ENCODE results near the gene AIPL1.

Gene AIPL1

GRCh38 chr17:6465206-6466003 is 30.5 kb upstream of the AIPL1 start:
- DNase-seq (ENCODE audit: low read depth), result no peak

GRCh38 chr17:6464446-6465041 is 29.6 kb upstream of the AIPL1 start:
- DNase-seq (ENCODE audit: low read depth), result no peak

GRCh38 chr17:6463616-6464445 is 28.9 kb upstream of the AIPL1 start:
- DNase-seq (ENCODE audit: low read depth), result no peak

- no peak for DNase-seq (ENCODE audit: low read depth)
Measured at GRCh38 chr17:6462692-6463091, 27.8 kb upstream of the AIPL1 start.

- peak; percentile 7 for DNase-seq (ENCODE audit: low read depth)
Measured at GRCh38 chr17:6461792-6462524, 27.0 kb upstream of the AIPL1 start.

- no peak for DNase-seq (ENCODE audit: low read depth)
Measured at GRCh38 chr17:6461246-6461645, 26.3 kb upstream of the AIPL1 start.

- DNase-seq (ENCODE audit: low read depth), result no peak
Measured at GRCh38 chr17:6460531-6461161, 25.7 kb upstream of the AIPL1 start.

GRCh38 chr17:6458460-6458950 is 23.6 kb upstream of the AIPL1 start:
- no peak for DNase-seq (ENCODE audit: low read depth)

- DNase-seq (ENCODE audit: low read depth), result no peak
Measured at GRCh38 chr17:6457688-6458459, 23.0 kb upstream of the AIPL1 start.

- no peak for DNase-seq (ENCODE audit: low read depth)
Measured at GRCh38 chr17:6456914-6457687, 22.2 kb upstream of the AIPL1 start.

- DNase-seq (ENCODE audit: low read depth), result no peak
Measured at GRCh38 chr17:6456321-6456720, 21.4 kb upstream of the AIPL1 start.

GRCh38 chr17:6455321-6455705 is 20.4 kb upstream of the AIPL1 start:
- peak; percentile 29 for DNase-seq (ENCODE audit: low read depth)

- no peak for DNase-seq (ENCODE audit: low read depth)
Measured at GRCh38 chr17:6454495-6455320, 19.8 kb upstream of the AIPL1 start.

- no peak for DNase-seq (ENCODE audit: low read depth)
Measured at GRCh38 chr17:6453279-6454024, 18.5 kb upstream of the AIPL1 start.

- no peak for DNase-seq (ENCODE audit: low read depth)
Measured at GRCh38 chr17:6452471-6453266, 17.7 kb upstream of the AIPL1 start.

GRCh38 chr17:6450926-6451832 is 16.3 kb upstream of the AIPL1 start:
- DNase-seq (ENCODE audit: low read depth), result no peak

Measured in activated T-cell treated with anti-CD3 and anti-CD28 coated beads for 48 hours (primary cell).